IPS-NIHi11 (cell line): Measurements from ENCODE around the gene KREMEN1.

ENCODE experiments used
- DNase-seq: peaks from one replicate; pipeline ENCODE4 v3.0.0; 2012; ENCODE audit warnings: mixed read lengths, low spot score

The KREMEN1 gene

GRCh38 chr22:29133603-29134133, 60.8 kb downstream of the KREMEN1 start:
- DNase-seq = no peak

GRCh38 chr22:29134448-29134847, 61.6 kb downstream of the KREMEN1 start:
- no peak for DNase-seq

- DNase-seq = no peak
These were observed 64.2 kb downstream of the KREMEN1 start for GRCh38 chr22:29136782-29137700.

GRCh38 chr22:29138556-29139305, 65.9 kb downstream of the KREMEN1 start:
- DNase-seq = no peak

- no peak for DNase-seq
These were observed 67.3 kb downstream of the KREMEN1 start for GRCh38 chr22:29139965-29140782.

- no peak for DNase-seq
These were observed 68.3 kb downstream of the KREMEN1 start for GRCh38 chr22:29141078-29141688.

- DNase-seq = no peak
These were observed 69.3 kb downstream of the KREMEN1 start for GRCh38 chr22:29142116-29142515.

- DNase-seq = no peak
These were observed 71.3 kb downstream of the KREMEN1 start for GRCh38 chr22:29143941-29144785.

- no peak for DNase-seq
These were observed 71.9 kb downstream of the KREMEN1 start for GRCh38 chr22:29144786-29145160.

- DNase-seq = no peak
These were observed 72.7 kb downstream of the KREMEN1 start for GRCh38 chr22:29145321-29146072.

GRCh38 chr22:29146091-29146560, 73.3 kb downstream of the KREMEN1 start:
- DNase-seq = no peak

GRCh38 chr22:29146771-29147170, 73.9 kb downstream of the KREMEN1 start:
- DNase-seq = no peak

- no peak for DNase-seq
These were observed 74.6 kb downstream of the KREMEN1 start for GRCh38 chr22:29147331-29147899.

GRCh38 chr22:29148036-29148435, 75.2 kb downstream of the KREMEN1 start:
- DNase-seq = no peak

- no peak for DNase-seq
These were observed 76.0 kb downstream of the KREMEN1 start for GRCh38 chr22:29148826-29149225.

GRCh38 chr22:29149841-29150555, 77.2 kb downstream of the KREMEN1 start:
- DNase-seq = no peak

- DNase-seq = no peak
These were observed 77.9 kb downstream of the KREMEN1 start for GRCh38 chr22:29150701-29151100.

GRCh38 chr22:29151316-29151715, 78.5 kb downstream of the KREMEN1 start:
- DNase-seq = peak; percentile 43
